ENCODE results near the gene CYP4V2. TPM values are rescaled to one million over a fixed set of nuclear protein-coding genes. Genes with fewer than 3 reads are reported as not detected.

Gene CYP4V2
- total RNA-seq, 1 donor from 2014 or later = 9.0 TPM

DNA sequence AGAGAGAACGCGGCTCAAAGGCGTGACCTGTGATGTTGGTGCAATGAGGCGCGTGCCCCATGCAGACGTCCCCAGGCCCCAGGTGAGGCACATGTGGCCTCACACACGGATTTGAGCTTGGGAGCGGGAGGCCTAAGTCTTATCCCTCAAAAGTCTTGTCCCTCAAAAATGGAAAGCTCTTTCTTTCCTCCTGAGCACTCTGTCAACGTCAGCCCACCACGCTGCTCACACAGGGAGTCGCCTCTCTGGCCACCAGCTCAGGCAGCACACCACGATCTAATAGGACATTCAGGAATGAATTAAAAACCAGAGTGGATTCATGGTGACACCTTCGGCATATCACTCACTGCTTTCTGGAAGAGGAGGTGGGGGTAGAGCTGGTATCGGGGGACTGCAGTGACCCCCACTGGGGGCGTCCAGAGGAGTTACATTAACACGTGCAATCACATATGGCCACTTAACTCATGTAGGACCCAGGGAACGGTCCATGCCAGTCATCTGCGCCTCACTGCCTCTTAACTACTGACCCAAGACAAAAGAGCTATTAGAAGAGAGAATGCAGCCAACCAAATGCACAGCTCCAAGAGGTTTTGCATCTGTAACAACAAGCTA lies 21.9 kb upstream of the CYP4V2 start:
- no peaks in the 10 kb centered on the region for H3K27me3 Mint-ChIP-seq
- DNase-seq (ENCODE audit: extremely low spot score, unreplicated experiment) = no peak
- TF ChIP-seq, protein P1, sequence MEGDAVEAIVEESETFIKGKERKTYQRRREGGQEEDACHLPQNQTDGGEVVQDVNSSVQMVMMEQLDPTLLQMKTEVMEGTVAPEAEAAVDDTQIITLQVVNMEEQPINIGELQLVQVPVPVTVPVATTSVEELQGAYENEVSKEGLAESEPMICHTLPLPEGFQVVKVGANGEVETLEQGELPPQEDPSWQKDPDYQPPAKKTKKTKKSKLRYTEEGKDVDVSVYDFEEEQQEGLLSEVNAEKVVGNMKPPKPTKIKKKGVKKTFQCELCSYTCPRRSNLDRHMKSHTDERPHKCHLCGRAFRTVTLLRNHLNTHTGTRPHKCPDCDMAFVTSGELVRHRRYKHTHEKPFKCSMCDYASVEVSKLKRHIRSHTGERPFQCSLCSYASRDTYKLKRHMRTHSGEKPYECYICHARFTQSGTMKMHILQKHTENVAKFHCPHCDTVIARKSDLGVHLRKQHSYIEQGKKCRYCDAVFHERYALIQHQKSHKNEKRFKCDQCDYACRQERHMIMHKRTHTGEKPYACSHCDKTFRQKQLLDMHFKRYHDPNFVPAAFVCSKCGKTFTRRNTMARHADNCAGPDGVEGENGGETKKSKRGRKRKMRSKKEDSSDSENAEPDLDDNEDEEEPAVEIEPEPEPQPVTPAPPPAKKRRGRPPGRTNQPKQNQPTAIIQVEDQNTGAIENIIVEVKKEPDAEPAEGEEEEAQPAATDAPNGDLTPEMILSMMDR (conservative IDR thresholded peaks at IDR 0.05) = no peak
- no peaks in the 10 kb centered on the region for H3K9me3 Mint-ChIP-seq
- peaks cover 10% of the 10 kb centered on the region for H3K4me1 Mint-ChIP-seq (ENCODE audit: unreplicated experiment)
- H3K27ac Mint-ChIP-seq = no peak overlapping the region
- peaks cover 3% of the 10 kb centered on the region for H3K36me3 Mint-ChIP-seq
- H3K4me3 Mint-ChIP-seq = no peak overlapping the region

DNA sequence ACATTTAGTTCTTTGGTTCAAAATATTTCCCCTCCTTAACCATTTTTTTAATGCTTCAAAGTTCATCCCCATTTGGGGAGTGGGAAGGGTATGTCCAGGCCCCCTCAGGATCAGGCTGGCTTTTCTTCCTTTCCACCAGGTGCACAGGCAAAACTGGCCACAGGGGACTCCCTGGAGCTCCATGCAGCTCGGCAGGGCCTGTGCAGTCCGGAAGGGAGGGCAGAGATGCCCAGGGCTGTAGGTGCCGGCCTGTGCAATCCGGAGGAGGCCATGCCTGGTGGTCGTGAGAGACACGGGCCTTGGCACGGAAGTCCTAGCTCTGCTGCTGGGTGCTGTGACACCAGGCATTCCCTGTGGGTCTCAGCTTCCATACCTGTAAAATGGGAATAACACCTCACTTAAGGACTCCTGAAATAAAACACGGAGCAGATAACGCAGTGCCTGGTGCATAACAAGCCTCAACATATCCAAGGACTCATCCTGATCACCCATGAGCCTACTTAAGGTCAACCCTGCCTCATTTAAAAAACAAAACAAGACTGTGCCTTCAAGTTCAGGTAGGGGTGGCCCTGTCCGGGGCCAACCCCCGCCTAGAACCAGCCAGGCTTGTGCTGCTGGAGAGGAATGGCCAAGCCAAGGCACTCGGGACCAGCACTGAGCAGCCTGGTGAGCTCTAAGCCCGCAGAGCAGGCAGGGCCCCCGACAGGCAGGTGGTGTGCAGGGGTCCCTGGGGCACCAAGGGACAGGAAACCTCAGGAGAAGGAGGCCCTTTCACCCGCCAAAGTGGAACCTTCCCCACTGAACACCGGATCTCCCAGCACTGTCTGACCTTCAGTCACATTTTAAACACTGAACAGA lies 21.2 kb upstream of the CYP4V2 start:
- no peak for DNase-seq (ENCODE audit: extremely low spot score, unreplicated experiment)
- TF ChIP-seq, protein P1 (conservative IDR thresholded peaks at IDR 0.05) = no peak
- Mint-ChIP-seq H3K27ac (no peak overlapping the region), H3K4me3 (no peak overlapping the region), H3K36me3 (peaks cover 3% of the 10 kb centered on the region), H3K27me3 (no peaks in the 10 kb centered on the region), H3K9me3 (no peaks in the 10 kb centered on the region), H3K4me1 (ENCODE audit: unreplicated experiment) (peaks cover 6% of the 10 kb centered on the region)

DNA sequence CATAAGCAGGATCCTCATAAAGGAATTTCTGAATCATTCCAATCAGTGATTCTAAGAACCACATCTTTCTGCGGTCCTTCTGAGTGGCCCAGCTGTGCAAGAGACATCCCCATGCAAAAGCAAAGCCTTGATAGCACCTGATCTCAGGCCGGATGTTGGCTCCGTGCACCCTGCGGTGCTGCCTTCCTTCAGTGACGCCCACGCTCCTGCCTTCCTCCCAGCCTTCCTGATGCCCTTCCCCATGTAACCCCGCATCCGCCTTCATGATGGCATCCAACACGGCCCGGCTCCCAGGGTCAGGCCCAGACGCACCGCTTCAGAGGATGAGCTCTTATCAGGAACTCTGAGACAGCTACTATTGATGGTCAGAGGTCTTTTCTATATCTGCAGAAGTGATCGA lies 20.4 kb upstream of the CYP4V2 start:
- Mint-ChIP-seq H3K9me3 (no peaks in the 10 kb centered on the region), H3K27ac (no peak overlapping the region), H3K27me3 (no peaks in the 10 kb centered on the region), H3K4me1 (ENCODE audit: unreplicated experiment) (peaks cover 6% of the 10 kb centered on the region), H3K4me3 (no peak overlapping the region), H3K36me3 (peaks cover 3% of the 10 kb centered on the region)
- TF ChIP-seq, protein P1 (conservative IDR thresholded peaks at IDR 0.05) = no peak
- no peak for DNase-seq (ENCODE audit: extremely low spot score, unreplicated experiment)

DNA sequence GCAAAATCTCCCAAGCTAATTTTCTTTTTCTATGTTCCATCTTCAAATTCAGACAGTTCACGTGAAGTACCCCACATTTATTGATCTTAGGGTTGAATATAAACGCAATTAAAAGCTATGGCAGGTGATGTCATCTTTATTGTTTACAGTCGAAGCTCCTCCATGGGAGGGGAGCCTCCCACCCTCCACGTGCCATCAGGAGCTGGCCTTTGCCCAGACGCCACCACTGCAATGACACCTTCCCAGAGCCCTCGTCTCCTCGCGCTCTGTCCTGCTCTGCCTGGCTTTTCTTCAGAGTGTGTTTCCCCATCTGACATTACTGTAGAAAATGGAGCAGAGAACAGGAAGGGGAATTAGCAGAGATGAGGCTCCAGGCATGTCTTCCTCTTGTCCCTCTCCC lies 18.8 kb upstream of the CYP4V2 start:
- Mint-ChIP-seq H3K4me1 (ENCODE audit: unreplicated experiment) (no peaks in the 10 kb centered on the region), H3K27ac (no peak overlapping the region), H3K9me3 (no peaks in the 10 kb centered on the region), H3K27me3 (no peaks in the 10 kb centered on the region), H3K36me3 (peaks cover 3% of the 10 kb centered on the region), H3K4me3 (no peak overlapping the region)
- no peak for DNase-seq (ENCODE audit: extremely low spot score, unreplicated experiment)
- TF ChIP-seq, protein P1 (conservative IDR thresholded peaks at IDR 0.05) = no peak

DNA sequence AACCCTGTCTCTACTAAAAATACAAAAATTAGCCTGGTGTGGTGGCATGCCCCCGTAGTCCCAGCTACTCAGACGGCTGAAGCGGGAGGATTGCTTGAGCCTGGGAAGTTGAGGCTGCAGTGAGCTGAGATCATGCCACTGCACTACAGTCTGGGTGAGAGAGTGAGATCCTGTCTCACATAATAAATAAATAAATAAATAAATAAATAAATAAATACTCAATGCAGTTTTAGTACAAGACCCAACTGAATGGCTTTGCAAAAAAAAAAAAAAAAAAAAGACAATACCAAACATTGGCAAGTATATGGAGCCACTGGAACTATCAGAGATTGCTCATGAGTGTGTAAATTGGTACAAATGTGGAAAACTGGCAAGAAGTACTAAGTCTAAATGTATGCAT lies 3.3 kb upstream of the CYP4V2 start:
- Mint-ChIP-seq H3K4me3 (no peak overlapping the region), H3K9me3 (no peaks in the 10 kb centered on the region), H3K27me3 (peaks cover 25% of the 10 kb centered on the region), H3K27ac (no peak overlapping the region), H3K36me3 (no peaks in the 10 kb centered on the region), H3K4me1 (ENCODE audit: unreplicated experiment) (peaks cover 14% of the 10 kb centered on the region)
- TF ChIP-seq, protein P1 (conservative IDR thresholded peaks at IDR 0.05) = no peak
- no peak for DNase-seq (ENCODE audit: extremely low spot score, unreplicated experiment)

All from type B pancreatic cell (in vitro differentiated cells).